HG03565 (cell line): Measurements from ENCODE around the gene DNAJC12.
"Not testable (repeated sequence)": the region's sequence is repeated elsewhere in the genome, so short reads cannot be mapped to it uniquely, and the experiment has no call there.

ENCODE experiments used
- ATAC-seq: cut with Tn5 transposase; IDR thresholded peaks from one replicate; pipeline ENCODE4 v1.9.1; 2021; ENCODE audit warnings: mild to moderate bottlenecking, moderate library complexity; ENCODE audit not compliant: unreplicated experiment

The DNAJC12 gene

DNA sequence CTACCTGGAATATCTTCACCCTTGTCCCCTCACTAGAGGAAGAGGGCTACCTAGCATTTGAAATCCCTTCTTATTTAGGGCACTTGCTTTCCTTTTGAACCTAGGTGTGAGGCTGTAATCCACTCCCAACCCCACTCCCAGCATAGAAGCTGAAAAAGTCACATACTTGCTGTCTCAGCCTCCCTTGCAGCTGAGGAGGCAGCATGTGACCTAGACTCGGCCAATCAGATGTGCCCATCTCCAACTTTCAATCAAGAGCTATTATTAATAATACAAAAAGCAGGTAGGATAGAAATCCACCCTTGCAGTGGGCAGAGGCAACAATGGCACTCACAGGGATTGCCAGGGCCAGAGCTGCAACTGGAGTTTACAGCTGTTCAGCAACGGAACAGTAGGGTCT lies 70.7 kb downstream of the DNAJC12 start:
- no peak for ATAC-seq

DNA sequence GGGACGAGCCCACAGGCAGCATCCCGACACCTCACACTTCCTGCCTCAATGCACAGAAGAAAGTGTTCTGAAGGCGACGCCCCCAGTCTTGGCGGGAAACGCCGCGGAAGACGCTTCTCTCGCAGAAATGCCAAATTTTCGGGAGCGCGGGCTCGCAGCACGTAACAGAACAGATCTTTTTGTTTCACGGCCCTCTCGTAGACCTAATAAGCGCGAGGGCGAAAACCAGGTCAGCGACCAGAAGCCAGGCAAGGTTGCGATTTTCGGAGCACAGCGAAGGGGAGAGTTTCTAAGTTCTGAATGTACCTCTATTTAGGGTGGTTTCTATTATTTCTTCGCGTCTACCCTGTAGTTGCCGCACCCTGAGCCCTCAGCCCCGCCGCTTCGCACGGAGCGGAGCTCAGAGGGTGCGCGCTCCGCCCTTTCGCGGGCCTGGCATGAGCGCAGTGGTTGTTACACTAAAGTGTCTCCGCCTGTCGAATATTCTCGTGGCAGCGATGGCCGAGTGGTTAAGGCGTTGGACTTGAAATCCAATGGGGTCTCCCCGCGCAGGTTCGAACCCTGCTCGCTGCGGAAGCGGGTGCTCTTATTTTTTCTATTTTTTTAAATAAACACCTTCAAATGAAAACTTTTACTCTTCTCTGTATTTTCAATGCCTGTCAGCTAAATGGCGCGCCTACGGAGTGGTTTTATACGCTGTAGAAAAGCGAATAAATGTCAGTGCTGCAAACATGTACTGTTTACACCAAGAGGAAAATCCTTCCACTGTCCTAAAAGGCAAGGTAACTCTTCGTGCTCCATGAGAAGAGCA lies 73.8 kb downstream of the DNAJC12 start:
- peak; percentile 80 for ATAC-seq

DNA sequence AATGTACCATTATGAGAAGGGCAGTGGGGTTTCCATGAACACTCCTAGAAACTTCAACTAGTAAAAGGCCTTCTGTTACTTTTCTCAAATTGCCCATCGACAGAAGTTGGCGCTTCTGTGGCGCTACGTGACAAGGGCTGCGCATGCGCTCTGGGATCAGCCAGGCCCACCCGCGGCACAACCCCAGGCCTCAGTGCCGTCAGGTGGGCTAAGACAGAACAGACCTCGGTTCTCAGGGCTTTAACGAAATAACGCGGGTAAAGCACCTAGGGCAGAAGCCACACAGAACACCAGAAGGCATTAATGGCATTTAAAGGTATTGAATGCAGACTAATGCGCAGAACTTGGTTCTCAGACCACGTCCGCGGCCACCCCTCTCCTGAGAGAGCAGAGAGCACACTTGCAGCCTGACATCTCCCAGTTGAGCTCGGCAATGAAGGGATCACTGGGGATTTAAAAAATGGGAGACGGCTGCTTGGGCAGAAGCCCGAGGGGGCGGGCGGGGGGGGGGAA lies 74.4 kb downstream of the DNAJC12 start:
- ATAC-seq: peak; percentile 17

DNA sequence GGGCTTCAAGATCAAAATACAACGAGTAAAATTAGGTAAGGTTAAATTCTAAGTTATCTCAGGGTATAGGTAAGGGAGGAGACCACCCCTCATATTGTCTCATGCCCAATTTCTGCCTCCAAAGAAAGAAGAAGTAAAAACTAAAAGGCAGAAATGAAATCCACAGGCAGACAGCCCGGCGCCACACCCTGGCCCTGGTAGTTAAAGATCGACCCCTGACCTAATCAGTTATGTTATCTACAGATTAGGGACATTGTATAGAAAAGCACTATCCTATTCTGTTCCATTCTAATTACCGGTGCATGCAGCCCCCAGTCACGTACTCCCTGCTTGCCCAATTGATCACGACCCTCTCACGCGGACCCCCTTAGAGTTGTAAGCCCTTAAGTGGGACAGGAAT lies 75.4 kb downstream of the DNAJC12 start:
- not testable (repeated sequence) for ATAC-seq

DNA sequence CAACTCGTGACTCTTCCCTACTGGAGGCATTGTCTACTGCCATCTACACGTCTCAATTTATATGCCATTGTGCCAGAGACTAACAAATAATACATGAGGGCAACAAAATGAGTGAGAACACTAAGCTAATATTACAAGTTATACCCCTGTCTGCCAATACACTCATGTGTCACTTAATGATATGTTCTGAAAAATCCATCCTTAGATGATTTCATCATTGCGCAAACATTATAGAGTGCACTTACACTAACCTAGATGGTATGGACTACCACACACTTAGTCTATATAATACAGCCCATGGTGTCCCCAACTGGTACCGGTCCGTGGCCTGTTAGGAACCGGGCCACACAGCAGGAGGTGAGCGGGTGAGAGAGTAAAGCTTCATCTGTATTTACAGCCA lies 77.7 kb downstream of the DNAJC12 start:
- no peak for ATAC-seq
